K562 (cell line): ENCODE data around the gene PRPSAP1. TPM values are rescaled to one million over a fixed set of nuclear protein-coding genes. Genes with fewer than 3 reads are reported as not detected.

Experiments used
- CREM ChIP-seq: IDR thresholded peaks from 2 replicates; pipeline ENCODE4 v1.6.1; 2014; ENCODE audit warnings: antibody characterized with exemption, low read depth
- CTBP1 ChIP-seq: fragments of 450-650 bp; IDR thresholded peaks from 2 replicates; pipeline ENCODE4 v1.6.1; 2016; ENCODE audit warnings: borderline replicate concordance
- E2F4 ChIP-seq: sonication (generic); formaldehyde crosslinking; IDR thresholded peaks from 2 replicates; pipeline ENCODE4 v1.8.0; 2022; ENCODE audit warnings: mild to moderate bottlenecking, low read depth, missing genetic modification reagents
- ERF ChIP-seq: fragments of 450-650 bp; formaldehyde crosslinking; IDR thresholded peaks from 2 replicates; pipeline ENCODE4 v1.4.0; 2020; ENCODE audit warnings: mild to moderate bottlenecking, mixed read lengths
- HLTF ChIP-seq: fragments of 450-650 bp; IDR thresholded peaks from 2 replicates; pipeline ENCODE4 v1.6.1; 2016
- HMGN3 ChIP-seq: IDR thresholded peaks from 2 replicates; pipeline ENCODE4 v1.6.1; 2011; ENCODE audit warnings: borderline replicate concordance, low read depth, mild to moderate bottlenecking, mixed read lengths, low read length; ENCODE audit not compliant: insufficient read length; ENCODE audit errors: extremely low read depth
- LARP7 ChIP-seq: fragments of 450-650 bp; IDR thresholded peaks from 2 replicates; pipeline ENCODE4 v1.6.1; 2016
- MLLT1 ChIP-seq, 2 experiments: fragments of 450-650 bp; IDR thresholded peaks; 2 replicates each; pipeline ENCODE4 v1.6.1; 2016
- NFXL1 ChIP-seq: fragments of 450-650 bp; formaldehyde crosslinking; IDR thresholded peaks from 2 replicates; pipeline ENCODE4 v1.4.0; 2021; ENCODE audit warnings: mild to moderate bottlenecking
- NR2C1 ChIP-seq, 2 experiments: fragments of 450-650 bp; IDR thresholded peaks; 2 replicates each; pipeline ENCODE4 v1.6.1; 2017; ENCODE audit warnings: mild to moderate bottlenecking in 2 of 2, antibody characterized with exemption in 1 of 2, inconsistent platforms in 1 of 2, missing compliant biosample characterization in 1 of 2, missing genetic modification characterization in 1 of 2
- NRF1 ChIP-seq, 2 experiments: fragments of 450-650 bp; IDR thresholded peaks in 1 of 2; conservative IDR thresholded peaks in 1 of 2; 2 replicates each; pipeline ENCODE4 v1.6.1; 2014; ENCODE audit warnings: mild to moderate bottlenecking in 2 of 2
- PCBP1 ChIP-seq: fragments of 200-400 bp; formaldehyde crosslinking; IDR thresholded peaks from 2 replicates; pipeline ENCODE4 v1.6.1; 2018; ENCODE audit warnings: mild to moderate bottlenecking, low read depth, low read length; ENCODE audit not compliant: poor library complexity, severe bottlenecking
- RFX1 ChIP-seq: fragments of 450-650 bp; IDR thresholded peaks from 2 replicates; pipeline ENCODE4 v1.6.1; 2016; ENCODE audit warnings: mild to moderate bottlenecking, moderate library complexity
- TAF15 ChIP-seq: fragments of 200-400 bp; formaldehyde crosslinking; IDR thresholded peaks from 2 replicates; pipeline ENCODE4 v1.6.1; 2017; ENCODE audit warnings: mild to moderate bottlenecking, low read depth, low read length, moderate library complexity
- TCFL5 ChIP-seq: fragments of 250-450 bp; sonication (Bioruptor Pico); conservative IDR thresholded peaks from 2 replicates; pipeline ENCODE4 v1.6.1; 2021; ENCODE audit warnings: mild to moderate bottlenecking, moderate library complexity, matching md5 sums
- U2AF2 ChIP-seq: fragments of 200-400 bp; formaldehyde crosslinking; optimal IDR thresholded peaks from 2 replicates; pipeline ENCODE3; 2017; ENCODE audit warnings: low read depth, mild to moderate bottlenecking, low read length
- XRCC4 ChIP-seq: IDR thresholded peaks from one replicate; pipeline ENCODE4 v1.6.1; 2011; ENCODE audit not compliant: insufficient read depth, insufficient read length; ENCODE audit errors: extremely low read depth
- ZBTB2 ChIP-seq: fragments of 450-650 bp; IDR thresholded peaks from 2 replicates; pipeline ENCODE4 v1.6.1; 2016; ENCODE audit warnings: antibody characterized with exemption
- ZBTB49 ChIP-seq: sonication (generic); formaldehyde crosslinking; IDR thresholded peaks from 2 replicates; pipeline ENCODE4 v1.8.0; 2022; ENCODE audit warnings: missing genetic modification reagents, mild to moderate bottlenecking, borderline replicate concordance
- ZKSCAN8 ChIP-seq: fragments of 200-800 bp; sonication (Bioruptor generic); IDR thresholded peaks from 2 replicates; pipeline ENCODE4 v1.6.1; 2016; ENCODE audit warnings: missing genetic modification characterization, missing compliant biosample characterization
- ZNF175 ChIP-seq: fragments of 200-800 bp; sonication (Bioruptor generic); IDR thresholded peaks from 2 replicates; pipeline ENCODE4 v1.6.1; 2016; ENCODE audit warnings: low read depth, mild to moderate bottlenecking, missing genetic modification characterization, missing compliant biosample characterization
- ZNF780A ChIP-seq: fragments of 250-450 bp; sonication (Bioruptor Pico); IDR thresholded peaks from 2 replicates; pipeline ENCODE4 v1.5.0; 2021; ENCODE audit warnings: mild to moderate bottlenecking
- ZSCAN29 ChIP-seq: fragments of 450-650 bp; IDR thresholded peaks from 2 replicates; pipeline ENCODE4 v1.6.1; 2017
- polyA plus RNA-seq, 8 experiments: library from polyadenylated mRNA; depleted of rRNA in 4 of 8; stranded (reverse) in 5 of 8; unstranded in 3 of 8; fragments of >200 nt; fragmentation: Nextera tagmentation in 2 of 8; fragmentation: Illumina TruSeq in 1 of 8; extraction: Ambion mirVana in 2 of 8; extraction: Trizol in 1 of 8; gene quantifications; 2 replicates each; pipeline versions ENCODE4 v1.2.1 to v1.2.3, GENCODE V29; 2011 to 2014; ENCODE audit warnings: inconsistent platforms in 1 of 8, missing spikeins in 1 of 8
- total RNA-seq, 7 experiments: library from RNA; depleted of rRNA in 6 of 7; stranded (reverse); fragments of >200 nt in 6 of 7; fragmentation: Illumina TruSeq in 2 of 7; extraction: Trizol in 2 of 7; gene quantifications; 2 replicates each; pipeline versions ENCODE4 v1.2.1 to v1.2.3, GENCODE V29; 2011 to 2021; ENCODE audit warnings: low replicate concordance in 1 of 7

PRPSAP1 gene
- total and polyA plus RNA-seq, 9 of the 15 experiments (the other 6 are each of a cell fraction or from before 2014, with no cell fraction given), result 21.9 to 77.1 (median 40.8) TPM

GRCh38 chr17:76264755-76265623 is 88.7 kb downstream of the PRPSAP1 start, which contains the start of gene UBALD2 (continued):
- TF ChIP-seq ZNF175 (CRISPR knock-in tag) (peak; percentile 94), ZSCAN29 (peak; percentile 94), PCBP1 (peak; percentile 18), U2AF2 (no peak), ERF (CRISPR knock-in tag) (no peak), RFX1 (no peak), TAF15 (no peak), ZBTB2 (no peak), MLLT1 (IDR thresholded peaks at IDR 0.05) (peak in 1 of 2 experiments; percentile 97; a peak in 2 of 4 replicates), XRCC4 (no peak), CREM (peak; percentile 25), ZKSCAN8 (CRISPR knock-in tag) (no peak; the same call in 1 of the 2 replicates), TCFL5 (CRISPR knock-in tag) (no peak), NFXL1 (no peak), NRF1 (conservative IDR thresholded peaks at IDR 0.05 in 1 of 2, IDR thresholded peaks at IDR 0.05 in 1 of 2) (peak; percentile 83 to 85), ZBTB49 (CRISPR knock-in tag) (no peak), NR2C1 (IDR thresholded peaks at IDR 0.05) (no peak), NR2C1 (tag; IDR thresholded peaks at IDR 0.05) (no peak), LARP7 (no peak), CTBP1 (peak; percentile 78), E2F4 (CRISPR knock-in tag) (no peak), HLTF (no peak), HMGN3 (peak; percentile 86), ZNF780A (CRISPR knock-in tag) (no peak)
